RPMI8226 (cell line): ENCODE data around the gene MACROD2.

ENCODE experiments used
- DNase-seq: peaks from one replicate; pipeline ENCODE4 v3.0.0-alpha.2; 2015

Gene MACROD2

DNA sequence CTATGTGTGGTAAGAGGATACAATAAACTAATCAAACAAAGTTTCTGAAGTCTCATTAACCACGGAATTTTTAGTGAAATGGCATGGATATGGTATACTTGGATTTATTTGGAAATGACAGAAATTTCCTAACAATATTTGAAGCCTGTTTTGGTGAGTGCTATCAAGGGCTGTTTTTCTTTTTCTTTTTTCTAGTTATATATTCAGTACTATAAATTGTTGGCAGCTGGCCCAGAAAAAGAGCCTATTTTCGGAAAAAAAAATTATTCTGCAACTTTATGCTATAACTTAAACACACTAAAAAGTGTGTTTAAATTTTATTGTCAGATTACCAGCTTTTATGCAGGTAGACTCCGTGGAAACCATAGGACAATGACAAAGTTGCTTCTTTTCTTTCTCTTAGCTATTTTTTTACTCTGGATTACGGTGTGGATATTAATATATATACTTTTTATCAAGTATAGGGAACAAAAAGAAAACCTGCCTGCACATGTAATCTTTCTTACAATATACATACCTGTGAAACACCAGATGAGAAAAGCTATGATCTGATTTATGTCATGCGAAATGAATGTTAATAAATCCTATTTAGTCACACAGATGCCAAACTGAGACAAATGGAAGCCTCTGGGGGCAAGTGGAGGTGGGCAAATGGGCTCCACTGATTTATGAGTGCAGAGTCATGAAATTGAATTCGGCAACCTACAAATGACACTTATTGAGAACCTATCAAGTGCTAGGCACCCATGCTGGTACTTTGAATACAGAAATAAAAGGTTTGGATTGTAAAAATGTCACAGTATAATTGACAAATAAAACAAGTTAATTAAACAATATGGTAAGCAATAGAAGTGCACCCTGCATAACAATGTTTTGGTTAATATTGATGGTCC, 1261.6 kb downstream of the MACROD2 start:
- peak; percentile 8 for DNase-seq

DNA sequence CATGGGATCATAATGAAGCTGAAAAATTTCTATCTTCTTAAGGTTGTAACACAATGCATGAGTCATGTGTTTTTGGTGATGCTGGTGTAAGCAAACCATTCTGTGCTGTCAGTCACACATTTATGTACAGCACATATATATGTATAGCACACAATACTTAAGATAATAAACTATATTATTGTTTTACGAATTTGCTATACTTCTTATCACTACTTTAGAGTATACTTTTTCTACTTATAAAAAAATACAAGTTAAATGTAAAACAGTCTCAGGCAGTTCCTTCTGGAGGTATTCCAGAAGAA, 1262.2 kb downstream of the MACROD2 start:
- no peak for DNase-seq

DNA sequence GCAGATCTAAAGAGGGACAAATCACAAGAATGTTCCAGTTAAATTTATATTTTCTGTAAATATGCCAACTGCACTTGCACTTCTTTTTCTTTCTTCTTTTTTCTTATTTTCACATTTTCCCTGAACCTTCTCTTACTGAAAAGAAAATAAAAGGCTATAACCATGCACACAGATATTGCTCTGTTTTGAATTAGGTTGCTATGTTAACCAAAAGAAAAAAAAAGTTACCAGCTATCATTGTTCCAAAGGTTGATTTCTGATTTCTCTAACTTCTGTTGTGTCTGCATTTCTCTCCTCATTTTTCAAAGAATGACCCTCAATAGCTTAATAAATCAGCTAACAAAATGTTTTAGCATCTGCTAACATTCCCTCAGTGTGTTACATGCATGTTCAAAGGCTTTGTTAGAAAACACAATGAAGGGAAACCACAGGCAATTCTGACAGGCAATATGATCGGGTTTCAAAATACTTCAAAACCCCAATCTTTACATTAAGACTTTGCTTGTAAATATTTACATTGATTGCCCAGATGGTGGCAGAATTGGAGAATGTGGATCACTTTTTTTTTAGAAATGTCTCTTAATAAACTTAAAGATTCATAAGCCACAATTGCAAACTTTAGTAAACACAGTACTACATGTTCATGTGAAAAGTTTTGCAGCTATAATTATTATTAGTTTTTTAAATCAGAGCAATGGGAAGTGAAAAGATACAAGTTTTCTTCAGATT, 1270.4 kb downstream of the MACROD2 start:
- no peak for DNase-seq

DNA sequence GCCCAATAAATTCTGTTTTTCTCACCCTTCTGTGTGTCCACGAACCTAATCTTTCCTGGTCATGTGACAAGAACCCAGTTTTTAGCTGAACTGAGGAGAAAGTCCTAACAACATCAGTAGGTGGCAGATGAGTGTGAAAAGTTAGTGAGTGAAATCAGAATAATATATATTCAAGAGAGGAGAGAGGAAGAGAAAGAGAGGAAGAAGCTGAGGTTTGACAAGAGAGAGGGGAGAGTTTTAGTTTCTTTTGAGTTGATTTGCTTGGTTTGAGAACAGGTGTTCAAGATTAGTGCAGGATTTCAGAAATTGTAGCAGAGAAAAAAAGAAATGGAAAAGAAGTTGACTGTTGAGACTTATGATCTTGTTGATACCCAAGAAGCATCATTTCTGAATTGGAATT, 1272.6 kb downstream of the MACROD2 start:
- DNase-seq, result no peak

DNA sequence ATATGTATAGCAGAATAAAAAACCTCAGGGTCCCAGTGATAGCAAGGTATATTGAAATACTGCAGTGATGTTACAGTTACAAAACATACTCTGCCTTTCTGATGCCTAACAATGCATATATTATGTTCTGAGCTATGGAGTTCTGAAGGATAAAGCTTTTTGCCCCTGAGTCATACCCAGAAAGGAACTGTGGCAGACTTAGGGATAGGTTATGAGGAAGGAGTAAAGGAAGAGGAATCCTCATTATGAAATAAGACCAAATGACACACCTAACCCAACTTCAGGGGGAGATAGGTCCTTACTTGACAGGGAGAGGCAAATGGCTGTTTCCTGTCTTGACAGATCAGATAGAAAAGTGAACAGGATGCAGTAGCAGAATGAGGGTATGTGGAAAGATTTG, 1282.7 kb downstream of the MACROD2 start:
- DNase-seq, result no peak

DNA sequence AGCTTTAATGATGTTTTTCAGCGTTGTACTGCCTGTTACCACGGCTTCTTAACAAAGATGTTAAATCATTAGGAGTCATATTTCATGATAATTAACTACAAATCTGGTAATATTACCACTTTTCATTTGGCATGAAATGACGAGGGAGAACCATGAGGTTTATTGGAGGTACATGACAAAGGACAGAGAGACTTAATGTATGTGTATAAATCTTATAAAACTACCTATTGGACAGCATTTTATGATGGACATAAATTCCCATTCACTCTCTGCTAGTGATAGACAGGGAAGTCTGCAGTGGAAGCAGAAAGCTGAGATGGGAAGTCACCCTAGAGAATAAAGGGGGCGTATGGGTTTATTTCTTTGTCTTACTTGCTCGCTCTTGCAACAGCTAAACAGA, 1292.0 kb downstream of the MACROD2 start:
- no peak for DNase-seq

DNA sequence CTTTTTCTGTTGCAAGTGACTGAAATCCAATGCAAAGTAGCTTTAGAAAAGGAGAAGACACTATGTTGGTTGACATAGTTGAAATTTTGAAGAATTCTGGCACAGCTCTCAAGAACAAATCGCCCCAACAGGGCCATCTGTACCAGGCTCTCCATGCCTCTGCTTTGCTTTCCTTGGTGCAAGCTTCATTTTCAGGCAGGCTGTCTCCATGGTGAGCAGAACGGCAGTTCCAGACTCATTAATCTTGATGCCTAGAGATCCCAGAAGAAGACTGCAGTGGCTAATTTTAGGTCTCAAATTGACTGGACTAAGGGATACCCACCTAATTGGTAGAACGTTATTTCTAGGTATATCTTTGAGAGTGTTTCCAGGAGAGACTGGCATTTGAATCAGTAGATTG, 1292.8 kb downstream of the MACROD2 start:
- DNase-seq, result no peak

DNA sequence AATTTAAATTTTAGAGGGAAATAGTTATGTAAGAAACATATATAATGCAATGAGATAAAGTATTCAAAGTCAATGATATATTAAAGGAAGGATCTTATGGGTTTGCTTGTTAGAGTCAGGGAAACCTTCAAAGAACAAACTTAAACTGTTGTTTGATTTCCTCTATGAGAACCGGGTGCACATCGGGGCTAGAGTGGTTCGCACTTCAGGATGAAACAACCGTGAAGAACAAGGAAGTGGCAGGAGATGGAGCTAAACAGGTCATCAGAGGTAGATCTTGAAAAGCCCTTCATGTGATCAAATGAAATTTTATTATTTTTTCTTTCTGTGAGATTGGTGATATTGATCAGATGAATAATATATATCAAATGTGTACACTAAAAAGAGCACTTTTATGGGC, 1294.0 kb downstream of the MACROD2 start:
- DNase-seq, result no peak

DNA sequence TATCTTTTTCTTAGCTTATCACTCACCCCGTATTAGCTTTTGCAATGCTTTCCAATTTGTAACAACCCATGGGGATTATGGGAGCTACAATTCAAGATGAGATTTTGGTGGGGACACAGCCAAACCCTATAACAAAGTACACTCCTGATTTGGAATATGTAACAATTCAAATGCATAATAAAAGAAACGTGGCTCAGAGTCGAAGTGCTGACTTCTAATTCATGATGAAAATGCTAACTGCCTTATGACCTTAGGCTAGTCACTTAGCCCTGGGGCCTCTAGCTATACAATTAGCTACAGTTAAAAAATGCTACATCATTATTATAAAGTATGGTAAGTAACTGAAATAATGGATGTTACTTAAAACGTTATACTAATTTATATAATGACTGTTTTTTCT, 1297.1 kb downstream of the MACROD2 start:
- no peak for DNase-seq

DNA sequence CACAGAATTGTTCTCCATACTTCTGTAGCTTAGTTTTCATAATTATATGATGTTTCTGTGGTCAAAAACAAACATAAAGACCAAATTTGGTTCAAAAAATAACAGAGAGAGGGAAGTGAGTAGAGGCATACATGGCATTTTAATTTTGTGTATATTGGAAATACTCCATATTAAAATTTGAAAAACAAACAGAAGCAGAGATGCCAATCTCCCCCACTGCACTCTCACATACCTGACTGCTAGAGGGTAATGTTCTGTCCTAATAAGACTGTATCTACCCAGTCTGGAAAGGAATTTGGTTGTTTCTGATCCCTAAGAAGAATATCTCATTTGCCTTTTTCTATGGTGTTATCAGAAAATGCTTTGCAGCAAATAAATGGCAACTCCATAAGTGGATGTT, 1301.1 kb downstream of the MACROD2 start:
- no peak for DNase-seq

DNA sequence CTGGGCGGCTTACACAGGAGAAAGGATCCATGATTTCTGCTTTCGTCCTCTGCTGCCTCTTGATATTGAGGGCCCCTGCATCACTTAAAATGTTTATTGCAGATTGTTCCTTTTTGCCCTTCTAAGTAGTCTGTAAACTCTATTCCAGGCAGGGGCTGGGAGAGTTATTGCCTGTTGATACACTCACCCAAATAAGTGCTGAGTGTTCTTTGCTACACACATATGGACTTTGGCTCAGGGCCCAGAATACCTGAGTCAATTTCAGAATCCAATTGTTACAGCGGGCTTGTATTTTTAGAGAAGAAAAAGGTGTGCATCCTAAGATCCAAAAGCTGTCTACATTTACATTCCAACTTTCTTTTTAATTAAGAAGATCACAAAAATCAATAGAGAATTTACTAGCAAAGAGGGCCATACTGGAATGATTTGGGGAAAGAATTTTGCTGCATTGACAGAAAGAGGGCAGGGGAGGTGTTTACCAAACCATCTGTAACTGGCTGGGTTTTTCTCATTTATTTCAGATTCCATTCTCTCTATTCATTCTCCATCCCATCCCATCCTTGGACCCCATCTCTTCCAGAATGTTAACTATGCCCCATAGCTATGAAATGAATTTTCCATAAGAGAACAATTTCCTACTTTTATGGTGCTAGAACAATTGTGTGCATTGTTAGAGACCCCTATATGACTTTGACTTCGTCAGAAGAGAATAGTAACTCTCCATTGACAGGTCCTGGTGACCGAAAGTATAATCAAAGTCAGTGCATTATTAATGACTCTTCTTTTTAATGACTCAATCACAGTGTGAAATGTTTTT, 1302.0 kb downstream of the MACROD2 start:
- peak; percentile 56 for DNase-seq

DNA sequence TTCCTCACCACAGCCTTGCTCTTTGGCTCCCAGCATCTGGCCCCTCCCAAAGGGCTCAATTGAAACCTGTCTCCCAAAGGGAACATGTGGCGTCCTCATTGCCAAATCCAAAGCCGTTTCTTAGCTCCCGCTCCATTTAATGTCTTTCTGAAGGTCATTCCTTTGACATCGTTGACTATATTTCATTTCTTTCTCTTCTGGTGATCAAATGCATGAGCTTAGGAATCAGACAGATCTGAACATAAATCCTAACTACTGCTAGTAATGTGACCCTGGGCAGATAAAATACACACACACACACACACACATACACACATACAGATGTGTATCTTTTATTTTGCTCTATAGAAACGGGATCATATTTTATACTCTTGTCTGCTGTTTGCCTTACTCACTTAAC, 1306.8 kb downstream of the MACROD2 start:
- DNase-seq, result no peak

DNA sequence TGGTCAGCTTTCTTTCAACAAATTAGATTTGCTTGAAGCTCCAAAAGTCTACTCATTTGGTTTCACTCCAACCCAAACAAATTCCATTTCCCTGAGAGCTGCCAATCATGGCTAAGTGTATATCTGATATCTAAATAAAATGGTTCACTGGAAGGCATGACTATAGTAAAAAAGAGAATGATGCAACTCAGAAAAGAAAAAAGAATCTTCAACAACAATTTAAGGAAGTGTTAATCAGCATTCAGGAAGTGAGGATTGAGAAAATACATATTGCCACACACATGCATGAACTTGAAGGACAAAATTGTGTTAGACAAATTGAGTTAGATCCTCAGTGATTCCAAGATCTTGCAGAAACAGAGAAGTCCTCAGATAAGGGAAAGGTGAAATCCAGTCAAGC, 1315.0 kb downstream of the MACROD2 start:
- DNase-seq, result no peak

DNA sequence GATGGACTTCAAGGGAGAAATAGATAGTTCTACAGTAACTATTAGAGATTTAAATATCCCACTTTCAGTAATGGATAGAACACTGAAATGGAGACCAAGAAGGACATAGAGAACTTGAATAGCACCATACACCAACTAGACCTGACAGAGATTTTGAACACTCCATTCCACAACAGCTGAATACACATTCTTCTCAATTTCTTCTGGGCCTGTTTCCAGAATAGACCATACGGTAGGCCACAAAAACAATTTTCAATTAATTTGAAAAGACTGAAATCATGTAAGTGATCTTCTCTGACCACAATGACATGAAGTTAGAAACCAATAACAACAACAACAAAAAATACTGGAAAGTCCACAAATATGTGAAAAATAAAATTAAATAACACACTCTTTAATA, 1321.2 kb downstream of the MACROD2 start:
- no peak for DNase-seq

DNA sequence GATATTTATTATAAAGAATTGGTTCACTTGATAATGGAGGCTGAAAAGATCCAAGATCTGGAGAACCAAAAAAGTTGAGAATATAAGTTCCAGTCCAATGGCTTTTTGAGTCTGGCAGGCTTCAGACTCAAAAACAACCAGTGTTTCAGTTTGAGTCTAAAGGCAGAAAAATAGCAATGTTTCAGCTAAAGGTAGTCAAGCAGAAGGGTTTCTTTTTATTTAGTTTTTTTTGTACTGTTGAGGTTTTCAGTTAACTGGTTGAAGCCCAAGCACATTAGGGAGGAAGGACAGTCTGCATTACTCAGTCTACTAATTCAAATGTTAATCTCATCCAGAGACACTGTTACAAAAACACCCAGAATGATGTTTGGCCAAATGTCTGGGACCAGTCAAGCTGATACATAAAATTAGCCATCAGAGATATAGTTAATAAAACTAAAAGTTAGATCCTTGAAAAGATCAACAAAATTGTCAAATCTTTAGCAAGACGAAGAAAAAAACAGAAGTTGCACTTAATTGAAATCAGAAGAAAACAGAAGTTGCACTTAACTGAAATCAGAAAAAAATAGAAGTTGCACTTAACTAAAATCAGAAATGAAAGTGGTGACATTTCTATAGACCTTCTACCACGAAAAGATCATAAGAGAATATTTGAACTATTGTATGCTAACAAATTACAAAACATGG, 1322.4 kb downstream of the MACROD2 start:
- DNase-seq, result no peak

DNA sequence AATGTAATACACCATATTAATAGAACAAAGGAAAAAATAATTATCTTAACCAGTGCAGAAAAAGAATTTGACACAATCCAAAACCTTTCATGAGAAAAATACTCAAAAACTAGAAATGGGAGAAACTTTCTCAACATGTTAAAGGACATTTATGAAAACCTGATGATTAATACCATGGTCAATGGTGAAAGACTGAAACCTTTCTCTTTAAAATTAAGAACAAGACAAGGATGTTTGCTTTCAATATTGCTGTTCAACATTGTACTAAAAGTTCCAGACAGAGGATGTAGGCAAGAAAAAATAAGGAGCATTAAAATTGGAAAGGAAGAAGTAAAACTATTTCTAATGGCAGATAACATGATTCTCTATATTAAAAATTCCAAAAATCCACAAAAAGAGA, 1323.4 kb downstream of the MACROD2 start:
- no peak for DNase-seq

DNA sequence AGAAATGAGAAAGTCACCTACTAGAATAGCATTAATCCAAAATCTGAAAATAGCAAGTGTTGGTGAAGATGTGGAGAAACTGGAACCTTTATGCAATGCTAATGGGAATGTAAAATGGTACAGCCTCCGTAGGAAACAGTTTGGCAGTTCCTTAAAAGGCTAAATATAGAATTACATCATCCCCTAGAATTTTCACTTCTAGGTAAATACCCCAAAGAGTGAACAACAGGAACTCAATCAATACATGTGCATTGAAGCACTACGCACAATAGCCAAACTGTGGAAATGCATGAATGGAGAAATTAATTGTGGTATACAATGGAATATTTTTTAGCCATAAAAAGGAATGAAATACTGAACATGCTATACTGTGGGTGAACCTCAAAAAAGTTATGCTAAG, 1324.1 kb downstream of the MACROD2 start:
- DNase-seq, result no peak

DNA sequence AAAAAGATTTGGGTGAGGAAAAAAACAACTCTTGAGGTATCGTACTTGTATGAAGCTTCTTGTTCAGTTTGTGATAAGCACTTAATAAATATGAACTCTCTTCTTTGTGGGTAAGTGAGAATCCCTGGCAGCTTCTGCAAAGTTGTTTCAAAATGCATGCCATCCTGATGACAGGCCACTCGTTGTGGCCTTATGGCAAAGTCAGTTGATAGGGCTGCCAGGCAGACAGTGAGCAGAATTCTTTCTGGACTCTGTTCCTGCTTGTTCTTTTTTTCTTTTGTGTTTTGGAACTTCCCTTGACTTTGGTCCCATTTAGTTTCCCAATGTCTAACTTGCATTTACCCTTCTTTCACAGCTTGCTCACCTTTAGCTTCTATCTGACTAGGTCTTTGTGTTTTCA, 1325.6 kb downstream of the MACROD2 start:
- no peak for DNase-seq

DNA sequence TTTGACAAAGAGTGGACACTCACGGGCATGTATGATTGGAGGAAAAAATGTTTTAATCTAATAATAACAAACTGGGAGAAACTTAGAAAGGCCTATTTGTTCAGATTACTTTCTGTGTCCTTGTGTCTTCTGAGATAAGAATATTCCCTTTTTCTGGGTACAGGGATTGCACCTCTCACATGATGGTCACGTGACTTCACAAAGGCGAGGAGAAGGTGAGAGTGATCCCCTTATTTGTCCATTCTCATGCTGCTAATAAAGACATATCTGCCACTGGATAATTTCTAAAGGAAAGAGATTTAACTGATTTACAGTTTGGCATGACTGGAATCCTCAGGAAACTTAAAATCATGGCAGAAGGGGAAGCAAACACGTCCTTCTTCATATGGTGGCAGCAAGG, 1331.8 kb downstream of the MACROD2 start:
- DNase-seq, result no peak

DNA sequence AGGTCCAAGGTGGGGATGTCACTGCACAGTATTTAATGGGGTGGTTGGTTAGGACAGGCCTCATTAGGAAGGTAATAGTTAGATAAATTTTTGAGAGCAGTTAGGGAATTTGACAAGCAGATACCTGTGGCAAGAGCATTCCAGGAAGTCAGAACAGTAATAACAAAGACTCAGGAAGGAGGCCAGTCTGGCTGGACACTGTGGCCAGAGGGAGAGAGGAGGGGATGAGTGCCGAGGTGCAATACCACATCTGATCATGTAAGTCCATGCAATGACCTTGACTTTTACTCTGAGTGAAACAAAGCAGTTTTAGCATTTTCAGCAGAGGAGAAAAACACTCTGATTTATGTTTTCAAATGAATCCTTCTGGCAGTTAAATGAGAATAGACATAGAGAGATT, 1332.8 kb downstream of the MACROD2 start:
- no peak for DNase-seq

DNA sequence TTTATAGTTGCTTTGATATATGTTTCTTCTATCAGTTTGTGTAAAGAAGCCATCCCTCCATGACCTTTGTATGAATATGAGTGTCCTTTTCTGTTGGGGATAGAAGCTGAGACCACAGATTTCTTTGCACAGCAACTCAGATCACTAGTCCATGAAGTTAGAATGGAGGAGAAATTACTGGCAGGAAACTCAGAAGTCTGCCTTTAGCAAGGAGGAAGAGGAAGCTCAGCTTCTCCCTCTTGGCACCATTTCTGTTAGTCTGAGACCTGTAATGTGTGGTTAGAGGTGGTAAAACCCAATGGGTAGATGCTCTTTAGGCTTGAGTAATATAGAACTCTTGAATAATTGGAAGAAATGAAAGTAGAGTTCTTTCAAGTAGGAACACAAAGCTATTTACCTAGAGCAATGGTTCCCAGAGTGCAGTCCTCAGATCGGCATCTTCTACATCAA, 1337.4 kb downstream of the MACROD2 start:
- no peak for DNase-seq

DNA sequence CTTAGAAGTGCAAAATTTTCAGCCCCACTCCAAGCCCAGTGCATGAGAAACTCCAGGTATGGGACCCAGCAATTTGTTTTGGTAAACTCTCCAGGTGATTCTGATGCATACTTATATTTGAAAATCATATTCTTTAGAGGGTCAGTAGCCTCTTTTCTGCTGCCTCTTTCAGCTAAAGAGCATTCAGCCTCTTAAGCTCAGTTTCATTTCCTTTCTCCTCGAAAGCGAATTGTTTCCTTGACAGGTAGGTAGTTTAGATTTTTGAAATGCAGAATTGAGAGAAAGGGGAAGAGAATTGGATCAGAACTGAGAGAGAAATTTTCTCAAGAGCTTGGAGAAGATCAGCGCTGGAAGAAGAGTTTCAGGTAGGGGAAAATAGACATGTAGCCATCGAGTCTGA, 1337.9 kb downstream of the MACROD2 start:
- DNase-seq, result no peak

DNA sequence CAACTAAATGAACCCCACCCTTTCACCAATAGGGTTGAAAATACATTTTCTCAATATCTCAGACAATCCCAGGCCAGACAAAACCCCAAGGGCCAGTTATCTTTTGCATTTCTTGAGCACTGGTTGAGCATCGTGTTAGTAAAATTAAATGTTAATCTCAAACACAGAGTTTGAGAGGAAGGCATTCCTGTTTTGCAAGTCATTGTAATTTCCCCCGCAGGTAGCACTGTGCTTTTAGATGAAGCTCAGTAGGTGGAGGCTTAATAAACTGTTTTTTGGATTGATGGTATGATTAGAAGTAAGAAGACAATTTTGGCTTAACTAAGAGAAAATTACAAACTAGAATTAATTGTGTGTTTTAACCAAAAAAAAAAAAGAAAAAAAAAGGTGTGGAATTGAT, 1340.7 kb downstream of the MACROD2 start:
- no peak for DNase-seq
